Measurements from ENCODE around the gene LGR6.
"Not testable (repeated sequence)": the region's sequence is repeated elsewhere in the genome, so short reads cannot be mapped to it uniquely, and the experiment has no call there.

LGR6 gene

GRCh38 chr1:202243006-202243405 lies 49.4 kb downstream of the LGR6 start:
- no peak for DNase-seq

GRCh38 chr1:202244841-202245261 lies 51.3 kb downstream of the LGR6 start:
- no peak for DNase-seq

GRCh38 chr1:202245391-202245790 lies 51.8 kb downstream of the LGR6 start:
- DNase-seq = no peak

GRCh38 chr1:202247104-202247503 lies 53.5 kb downstream of the LGR6 start:
- no peak for DNase-seq

- DNase-seq = no peak
Measured at GRCh38 chr1:202247837-202248795, 54.5 kb downstream of the LGR6 start.

- no peak for DNase-seq
Measured at GRCh38 chr1:202248861-202249260, 55.3 kb downstream of the LGR6 start.

- no peak for DNase-seq
Measured at GRCh38 chr1:202249436-202249835, 55.8 kb downstream of the LGR6 start.

GRCh38 chr1:202249846-202250245 lies 56.2 kb downstream of the LGR6 start:
- no peak for DNase-seq

- no peak for DNase-seq
Measured at GRCh38 chr1:202250982-202251381, 57.4 kb downstream of the LGR6 start.

GRCh38 chr1:202251424-202252256 lies 58.0 kb downstream of the LGR6 start:
- no peak for DNase-seq

GRCh38 chr1:202252271-202252670 lies 58.7 kb downstream of the LGR6 start:
- DNase-seq = no peak

- DNase-seq = no peak
Measured at GRCh38 chr1:202254454-202255252, 61.1 kb downstream of the LGR6 start.

- no peak for DNase-seq
Measured at GRCh38 chr1:202255343-202255742, 61.7 kb downstream of the LGR6 start.

- DNase-seq = no peak
Measured at GRCh38 chr1:202259705-202260104, 66.1 kb downstream of the LGR6 start.

- not testable (repeated sequence) for DNase-seq
Measured at GRCh38 chr1:202261209-202261958, 67.8 kb downstream of the LGR6 start.

- DNase-seq = no peak
Measured at GRCh38 chr1:202263628-202264027, 70.0 kb downstream of the LGR6 start.

GRCh38 chr1:202264300-202264699 lies 70.7 kb downstream of the LGR6 start:
- no peak for DNase-seq

- DNase-seq = no peak
Measured at GRCh38 chr1:202264726-202265125, 71.1 kb downstream of the LGR6 start.

- DNase-seq = no peak
Measured at GRCh38 chr1:202266061-202266765, 72.6 kb downstream of the LGR6 start.

- DNase-seq = no peak
Measured at GRCh38 chr1:202268032-202268431, 74.4 kb downstream of the LGR6 start.

GRCh38 chr1:202268817-202269216 lies 75.2 kb downstream of the LGR6 start:
- DNase-seq = no peak
